GM21737 (cell line): ENCODE data around the gene LMTK2.
"Not testable (repeated sequence)": the region's sequence is repeated elsewhere in the genome, so short reads cannot be mapped to it uniquely, and the experiment has no call there.

Experiments
- ATAC-seq: cut with Tn5 transposase; IDR thresholded peaks from one replicate; pipeline ENCODE4 v1.9.1; 2021; ENCODE audit warnings: mild to moderate bottlenecking, moderate library complexity; ENCODE audit not compliant: unreplicated experiment

Gene LMTK2

DNA sequence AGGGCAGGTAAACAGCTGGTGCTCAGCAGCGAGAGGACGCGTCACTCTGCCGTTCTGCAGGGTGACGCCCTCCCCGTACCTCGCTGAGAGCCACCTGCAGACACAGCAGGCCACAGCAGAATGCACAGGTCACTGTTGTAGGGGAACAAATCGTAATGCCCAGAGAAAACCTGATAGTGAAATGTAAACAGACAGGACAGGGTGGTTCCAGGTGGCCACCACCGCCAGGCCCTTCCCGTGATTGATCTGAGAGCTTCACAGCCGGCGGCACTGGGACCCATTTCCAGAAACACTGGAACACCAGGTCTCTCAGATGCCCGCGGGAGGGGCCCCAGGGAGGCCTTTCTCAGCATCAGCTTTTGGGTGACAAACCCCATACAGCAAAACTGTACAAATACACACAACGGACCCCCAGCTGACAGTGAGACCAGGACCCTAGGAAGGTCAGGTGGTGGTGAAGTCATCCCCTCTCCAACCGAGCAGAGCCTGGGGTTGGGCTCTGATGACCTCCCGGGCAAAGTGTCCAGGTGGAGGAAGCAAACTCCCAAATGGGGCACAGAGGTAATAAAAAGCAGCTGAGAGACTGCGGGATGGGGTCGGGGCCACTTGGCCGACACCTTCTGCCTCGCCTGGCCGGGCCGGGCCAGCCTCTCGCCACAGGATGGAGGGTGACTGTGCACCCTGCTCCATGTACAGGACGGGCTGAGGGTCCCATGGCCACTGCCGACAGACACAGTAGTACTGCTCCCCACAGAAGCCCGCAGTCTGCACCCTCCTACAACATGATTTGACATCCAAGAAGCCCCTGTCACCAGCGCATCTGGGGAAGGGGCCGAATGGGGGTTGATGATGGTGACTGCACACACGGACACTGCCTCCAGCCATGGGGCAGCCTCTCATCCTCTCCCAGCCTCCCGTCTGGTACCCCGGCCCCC is 109.2 kb downstream of the LMTK2 start:
- ATAC-seq, result no peak

DNA sequence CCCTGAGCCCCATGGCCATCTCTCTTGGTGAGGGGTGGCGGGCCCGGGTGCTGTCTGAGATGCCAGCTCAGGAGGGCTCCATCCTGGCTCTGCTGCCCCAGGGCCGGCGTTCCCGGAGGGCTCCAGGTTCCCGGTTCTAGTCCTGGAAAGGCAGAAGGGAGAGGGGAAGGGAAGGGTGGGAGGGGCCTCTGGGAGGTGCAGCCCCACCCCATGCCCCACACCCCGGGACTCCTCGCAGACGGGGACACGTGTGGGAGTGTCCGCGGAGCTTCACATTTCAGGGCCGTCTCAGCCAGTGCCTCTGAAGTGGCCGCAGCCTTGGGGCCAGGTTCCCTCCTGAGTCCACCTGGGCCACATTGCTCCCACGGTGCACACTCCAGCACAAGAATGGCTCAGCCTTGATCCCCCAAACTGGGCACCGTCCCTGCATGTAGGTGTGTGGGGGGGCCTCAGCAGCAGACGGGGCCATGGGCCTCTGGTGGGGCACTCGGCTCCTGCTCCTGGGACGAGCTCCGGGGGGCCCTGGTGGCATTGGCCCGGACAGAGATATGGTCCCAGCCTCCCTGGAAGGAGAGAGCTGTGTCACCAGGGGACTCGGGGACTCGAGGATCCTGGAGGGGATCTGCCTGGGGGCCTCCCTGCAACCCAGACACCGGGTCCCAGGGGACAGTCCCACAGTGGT is 110.4 kb downstream of the LMTK2 start:
- no peak for ATAC-seq

- ATAC-seq, result no peak
Observed at GRCh38 chr7:98217623-98218582, 111.2 kb downstream of the LMTK2 start.

GRCh38 chr7:98219382-98219781 is 112.7 kb downstream of the LMTK2 start:
- not testable (repeated sequence) for ATAC-seq

- ATAC-seq, result no peak
Observed at GRCh38 chr7:98221611-98222532, 115.2 kb downstream of the LMTK2 start.

GRCh38 chr7:98222533-98223195 is 116.0 kb downstream of the LMTK2 start:
- ATAC-seq, result no peak

- no peak for ATAC-seq
Observed at GRCh38 chr7:98223351-98223897, 116.8 kb downstream of the LMTK2 start.

DNA sequence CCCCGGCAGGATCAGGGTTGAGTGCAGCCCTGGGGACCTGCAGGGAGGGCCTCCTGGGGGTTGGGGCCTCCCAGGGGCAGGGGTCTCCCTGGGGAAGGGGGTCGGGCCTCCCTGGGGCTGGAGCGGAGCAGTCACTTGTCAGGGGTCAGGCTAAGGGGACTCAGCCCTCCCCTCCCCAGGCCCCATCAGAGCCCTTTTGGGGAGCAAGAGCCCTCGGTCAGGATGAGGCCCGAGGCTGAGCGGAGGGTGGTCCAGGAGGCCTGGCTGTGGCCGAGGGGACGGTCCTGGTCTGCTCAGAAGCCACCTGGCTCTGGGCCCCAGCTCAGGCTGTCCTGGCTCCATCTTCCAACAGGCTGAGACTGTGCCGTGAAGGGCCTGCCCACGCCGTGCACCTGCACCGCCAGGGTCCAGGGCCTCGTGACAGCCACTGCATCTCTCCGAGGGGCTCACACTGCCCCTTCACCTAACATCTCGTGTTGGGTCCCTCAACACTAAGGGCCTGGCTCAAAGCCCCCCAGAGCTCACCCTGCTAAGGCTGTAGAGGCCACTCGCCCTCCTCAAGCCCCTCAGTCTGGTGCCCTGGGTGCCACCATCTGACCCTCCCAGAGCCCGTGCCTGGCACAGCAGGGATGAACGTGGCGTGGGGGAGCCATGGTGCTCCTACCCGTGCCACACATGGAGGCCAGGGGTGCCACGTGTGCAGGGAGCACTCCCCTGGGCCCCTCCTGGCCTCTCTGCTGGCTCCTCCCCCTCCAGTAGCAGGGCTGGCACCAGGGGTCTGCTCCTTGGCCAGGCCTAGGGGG is 117.4 kb downstream of the LMTK2 start:
- no peak for ATAC-seq

DNA sequence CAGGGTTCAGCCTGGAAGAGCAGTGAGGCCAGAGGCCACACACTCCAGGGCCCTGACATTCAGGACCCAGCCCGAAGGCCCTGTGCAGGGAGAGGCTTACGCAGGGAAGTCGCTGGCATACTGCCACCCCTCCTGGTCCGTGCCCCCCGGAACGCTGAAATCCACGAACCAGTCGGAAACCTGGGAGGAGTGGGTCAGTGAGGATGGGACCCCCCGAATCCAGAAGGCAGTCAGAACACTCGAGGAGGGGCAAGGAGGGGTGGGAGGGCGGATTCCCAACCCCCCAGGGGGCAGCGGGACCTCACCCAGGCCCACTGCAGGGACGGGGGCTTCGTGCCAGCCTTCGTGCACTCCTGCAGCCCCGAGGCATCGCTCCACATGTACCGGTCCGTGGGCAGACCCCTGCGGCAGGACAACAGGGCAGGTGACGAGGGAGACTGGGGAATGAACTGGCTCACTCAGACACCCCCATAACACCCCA is 118.1 kb downstream of the LMTK2 start:
- ATAC-seq, result no peak

- no peak for ATAC-seq
Observed at GRCh38 chr7:98225913-98226614, 119.4 kb downstream of the LMTK2 start.

- ATAC-seq, result no peak
Observed at GRCh38 chr7:98227939-98228338, 121.3 kb downstream of the LMTK2 start.

- no peak for ATAC-seq
Observed at GRCh38 chr7:98228801-98229200, 122.1 kb downstream of the LMTK2 start.

DNA sequence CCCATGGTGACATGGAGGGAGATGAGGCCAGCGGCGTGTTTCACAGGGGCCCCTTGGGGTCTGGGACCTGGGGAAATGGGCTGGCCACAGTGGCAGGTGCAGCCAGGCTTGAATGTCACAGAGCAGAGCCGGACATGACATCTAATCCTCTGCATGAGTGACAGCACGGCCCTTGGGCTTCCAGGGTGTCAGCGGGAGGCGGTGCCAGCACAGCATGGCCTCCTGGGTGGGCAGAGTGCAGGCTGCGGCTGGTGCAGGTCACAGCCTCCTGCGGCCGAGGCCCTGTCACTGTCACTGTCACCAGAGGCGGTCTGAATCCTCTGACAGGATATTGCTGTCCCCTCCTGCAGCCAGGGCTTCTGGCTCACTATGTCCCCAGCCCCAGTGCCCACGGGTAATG is 122.8 kb downstream of the LMTK2 start:
- ATAC-seq, result no peak

DNA sequence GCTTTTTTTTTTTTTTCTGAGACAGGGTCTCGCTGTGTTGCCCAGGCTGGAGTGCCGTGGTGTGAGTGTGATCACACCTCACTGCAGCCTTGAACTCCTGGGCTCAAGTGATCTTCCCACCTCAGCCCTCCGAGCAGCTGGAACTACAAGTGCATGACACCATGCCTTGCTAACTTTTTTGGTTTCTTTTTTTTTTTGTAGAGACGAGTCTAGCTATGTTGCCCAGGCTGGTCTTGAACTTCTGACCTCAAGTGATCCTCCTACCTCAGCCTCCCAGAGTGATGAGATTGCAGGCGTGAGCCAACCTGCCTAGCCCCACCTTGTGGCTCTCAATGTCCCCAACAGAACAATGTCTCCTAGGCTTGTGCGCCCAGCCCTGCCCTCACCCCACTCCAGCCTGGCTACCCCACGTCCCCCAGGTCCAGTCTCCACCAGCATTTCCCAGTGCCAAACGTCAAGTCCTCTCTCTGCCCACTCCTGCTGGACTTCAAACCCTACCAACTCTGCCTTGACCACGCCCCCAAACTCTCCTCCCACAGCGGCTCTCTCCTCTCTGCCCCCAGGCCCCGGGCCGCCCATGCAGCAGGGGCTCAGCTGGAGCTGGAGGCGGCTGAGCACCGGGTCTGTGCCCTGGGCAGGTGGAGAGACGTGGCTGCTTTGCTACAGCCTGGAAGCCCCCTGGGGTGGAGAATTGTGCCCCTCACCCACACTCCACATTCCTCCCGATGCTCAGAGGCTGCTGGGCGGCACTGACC is 123.5 kb downstream of the LMTK2 start:
- ATAC-seq, result no peak

GRCh38 chr7:98230746-98231471 is 124.2 kb downstream of the LMTK2 start:
- no peak for ATAC-seq
